Stimulated activated CD8-positive, alpha-beta memory T cell treated with anti-CD3 and anti-CD28 coated beads, Interleukin-12 subunit alpha, Interleukin-12 subunit beta, amount 100 ng/mL, for 1 hour (primary cell): ENCODE data around the gene KBTBD3.

Experiments
- DNase-seq: peaks from one replicate; pipeline ENCODE4 v3.0.0-alpha.2; 2020; ENCODE audit warnings: low read depth

Gene KBTBD3, protein sequence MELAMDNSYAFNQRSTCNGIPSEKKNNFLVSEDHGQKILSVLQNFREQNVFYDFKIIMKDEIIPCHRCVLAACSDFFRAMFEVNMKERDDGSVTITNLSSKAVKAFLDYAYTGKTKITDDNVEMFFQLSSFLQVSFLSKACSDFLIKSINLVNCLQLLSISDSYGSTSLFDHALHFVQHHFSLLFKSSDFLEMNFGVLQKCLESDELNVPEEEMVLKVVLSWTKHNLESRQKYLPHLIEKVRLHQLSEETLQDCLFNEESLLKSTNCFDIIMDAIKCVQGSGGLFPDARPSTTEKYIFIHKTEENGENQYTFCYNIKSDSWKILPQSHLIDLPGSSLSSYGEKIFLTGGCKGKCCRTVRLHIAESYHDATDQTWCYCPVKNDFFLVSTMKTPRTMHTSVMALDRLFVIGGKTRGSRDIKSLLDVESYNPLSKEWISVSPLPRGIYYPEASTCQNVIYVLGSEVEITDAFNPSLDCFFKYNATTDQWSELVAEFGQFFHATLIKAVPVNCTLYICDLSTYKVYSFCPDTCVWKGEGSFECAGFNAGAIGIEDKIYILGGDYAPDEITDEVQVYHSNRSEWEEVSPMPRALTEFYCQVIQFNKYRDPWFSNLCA

DNA sequence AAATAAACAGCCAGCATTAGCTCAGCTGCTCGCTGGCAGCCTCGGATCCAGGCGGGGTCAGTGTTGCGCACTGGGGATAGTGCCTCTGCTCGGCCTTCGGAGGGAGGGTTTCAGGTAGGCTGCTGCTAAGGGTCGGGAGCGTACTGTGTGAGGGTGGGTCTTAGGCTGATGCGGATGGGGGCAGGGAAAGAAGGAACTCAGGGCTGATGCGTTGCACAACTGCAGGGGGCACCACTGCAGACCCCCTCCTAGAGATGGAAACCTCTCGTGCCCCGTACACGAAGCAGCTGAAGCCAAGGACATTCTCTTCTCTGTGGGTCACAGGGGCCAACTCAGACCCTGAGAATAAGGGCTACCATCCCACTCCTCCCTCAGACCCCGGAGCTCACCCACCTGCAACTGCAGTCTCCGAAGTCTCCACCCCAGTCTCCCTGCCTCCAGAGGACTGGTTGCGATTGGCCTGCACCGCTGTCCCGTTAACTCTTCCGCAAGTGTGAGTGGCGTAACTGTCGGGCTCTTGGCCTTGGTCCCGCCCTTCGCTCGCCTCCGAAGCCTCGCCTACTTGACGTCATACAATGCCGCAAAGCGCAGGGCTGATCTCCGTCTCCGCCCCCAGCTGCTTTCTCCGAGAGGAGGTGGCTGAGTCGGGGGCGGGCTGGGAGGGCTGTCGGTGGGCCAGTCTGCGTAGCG is at the start of gene KBTBD3:
Gene KBTBD3 (minus strand): TSS at position 429 of the 690 bp plus-strand sequence. CDS start 18,250 bp downstream, outside the sequence.
- peak; percentile 97 for DNase-seq

DNA sequence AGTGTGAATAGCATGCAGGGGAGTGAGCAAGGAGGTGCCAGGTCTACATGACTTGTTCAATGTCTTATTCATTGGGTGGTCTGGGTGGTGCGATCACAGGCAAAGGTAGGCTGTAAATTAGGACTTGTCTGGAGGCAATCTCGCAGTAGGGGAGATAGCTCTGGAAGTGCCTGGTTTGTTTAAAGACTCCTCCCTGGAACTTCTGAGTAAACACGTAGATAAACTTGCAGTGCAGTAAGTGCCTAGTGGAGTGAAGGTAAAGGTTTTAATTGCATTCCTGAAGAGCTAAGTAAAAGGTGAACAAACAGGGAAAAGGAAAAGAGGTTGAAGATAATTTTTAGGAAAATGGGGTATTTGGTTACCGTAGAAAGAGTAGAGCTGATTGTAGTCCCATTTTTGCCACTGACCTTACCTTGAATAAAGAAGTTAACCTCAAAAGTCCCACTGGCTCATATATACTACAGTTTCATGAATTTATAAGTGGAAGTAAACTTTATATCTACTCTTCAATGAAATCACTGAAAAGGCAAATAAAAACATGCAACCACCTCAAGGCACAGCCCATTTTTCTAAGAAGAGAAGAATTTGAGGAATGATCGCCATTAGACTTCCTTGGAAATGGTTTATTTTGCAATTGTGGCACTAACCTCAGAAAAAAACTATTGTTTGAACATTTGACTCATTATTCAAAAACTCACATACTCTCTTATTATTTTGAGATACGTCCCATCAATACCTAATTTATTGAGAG is 44.6 kb upstream of the KBTBD3 start:
- no peak for DNase-seq

DNA sequence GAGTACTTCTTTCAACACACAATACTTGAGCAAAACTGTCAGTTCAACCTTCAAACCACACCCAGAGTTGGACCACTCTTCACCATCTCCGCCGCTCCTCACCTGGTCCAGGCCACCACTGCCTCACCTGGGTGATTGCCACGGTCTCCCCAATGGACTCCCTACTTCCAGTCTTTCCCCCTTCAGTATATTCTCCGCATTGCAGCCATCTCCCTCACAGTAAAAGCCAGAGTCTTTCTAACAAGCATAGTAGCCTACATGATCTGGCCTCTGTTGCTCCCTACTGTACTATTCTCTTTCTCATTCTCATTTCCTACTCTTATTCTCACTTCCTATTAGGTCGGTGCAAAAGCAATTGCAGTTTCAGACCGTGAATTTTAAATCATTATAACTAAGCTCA is 28.8 kb upstream of the KBTBD3 start:
- no peak for DNase-seq

DNA sequence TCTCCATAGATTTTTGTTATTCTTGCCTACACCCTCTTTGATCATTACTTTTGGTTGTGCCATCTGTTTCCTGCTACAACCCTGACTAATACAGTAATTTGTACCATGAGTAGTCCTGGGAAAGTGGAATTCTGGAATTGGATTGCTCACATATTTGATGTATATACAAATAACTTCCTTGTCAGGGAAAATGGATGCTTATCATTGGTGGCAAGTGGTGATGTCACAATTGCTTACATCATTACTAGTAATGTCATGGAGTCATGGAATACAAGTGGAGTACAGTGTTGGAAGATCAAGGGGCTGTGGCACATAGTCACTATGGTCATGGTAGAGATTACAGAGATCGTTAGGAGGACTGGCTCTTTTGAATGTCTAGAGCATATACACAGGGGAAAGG is 24.7 kb upstream of the KBTBD3 start:
- DNase-seq = no peak

DNA sequence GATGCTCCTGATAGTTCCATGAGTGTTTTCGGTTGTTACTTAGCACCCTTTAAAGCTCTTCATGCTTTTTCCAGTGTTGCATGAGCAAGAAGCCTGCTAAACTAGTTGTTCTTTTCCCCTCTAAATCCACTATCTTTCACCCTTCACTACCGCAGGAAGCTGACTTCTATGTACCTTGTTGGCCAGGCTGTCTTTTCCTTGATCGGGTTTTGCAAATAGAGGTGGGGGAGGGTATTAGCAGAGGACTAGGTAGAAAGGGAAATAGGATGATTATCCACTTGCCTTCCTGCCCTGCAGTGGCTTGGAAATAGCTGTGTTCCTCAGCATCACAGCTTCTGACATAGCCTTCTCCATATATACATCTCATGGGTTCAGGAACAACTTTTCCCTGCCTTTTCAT is 24.2 kb upstream of the KBTBD3 start:
- DNase-seq = no peak

DNA sequence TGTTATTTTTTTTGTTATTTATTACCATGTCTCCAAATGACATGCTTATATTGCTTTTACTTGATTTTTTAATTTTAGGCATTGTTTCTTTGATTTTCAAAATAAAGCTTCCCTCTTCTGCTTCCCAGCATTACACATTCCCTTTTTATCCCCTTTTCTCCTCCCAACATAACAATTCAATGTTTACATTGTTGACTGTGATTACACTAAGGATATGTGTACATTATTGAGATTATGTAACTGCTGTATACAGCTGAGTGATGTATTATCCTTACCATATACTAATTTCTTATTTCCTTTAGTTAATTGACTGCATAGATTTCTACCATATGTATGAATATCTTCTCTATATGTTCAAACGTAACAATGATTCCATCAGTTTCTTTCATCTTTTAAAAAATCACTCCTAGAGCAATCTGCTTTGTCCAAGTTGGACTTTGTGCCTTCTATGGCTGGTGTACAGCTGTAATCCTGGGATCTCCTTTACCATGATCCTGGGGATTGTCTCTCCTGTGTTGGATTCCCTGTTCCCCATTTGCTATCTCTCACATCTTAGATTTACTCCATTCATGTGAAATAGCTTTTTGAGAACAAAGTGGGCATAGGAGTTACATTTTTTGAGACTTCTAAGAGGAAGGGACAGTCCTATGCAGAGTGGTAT is 21.9 kb upstream of the KBTBD3 start:
- no peak for DNase-seq

DNA sequence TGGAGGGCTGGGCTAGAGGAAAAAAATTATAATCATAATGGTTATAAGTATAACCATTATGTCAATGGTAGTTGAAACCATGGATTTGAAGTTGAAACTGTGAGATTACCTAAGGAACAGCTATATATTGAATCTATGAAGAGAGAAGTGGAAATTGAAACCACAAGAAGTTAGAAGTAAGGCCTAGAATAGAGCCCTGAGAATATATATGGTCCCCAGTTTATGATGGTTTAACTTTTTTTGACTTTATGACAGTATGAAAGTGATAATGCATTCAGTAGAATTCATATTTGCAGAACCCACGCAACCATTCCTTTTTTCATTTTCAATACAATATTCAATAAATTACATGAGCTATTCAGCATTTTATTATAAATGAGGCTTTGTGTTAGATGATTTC is 15.3 kb upstream of the KBTBD3 start:
- DNase-seq = no peak

DNA sequence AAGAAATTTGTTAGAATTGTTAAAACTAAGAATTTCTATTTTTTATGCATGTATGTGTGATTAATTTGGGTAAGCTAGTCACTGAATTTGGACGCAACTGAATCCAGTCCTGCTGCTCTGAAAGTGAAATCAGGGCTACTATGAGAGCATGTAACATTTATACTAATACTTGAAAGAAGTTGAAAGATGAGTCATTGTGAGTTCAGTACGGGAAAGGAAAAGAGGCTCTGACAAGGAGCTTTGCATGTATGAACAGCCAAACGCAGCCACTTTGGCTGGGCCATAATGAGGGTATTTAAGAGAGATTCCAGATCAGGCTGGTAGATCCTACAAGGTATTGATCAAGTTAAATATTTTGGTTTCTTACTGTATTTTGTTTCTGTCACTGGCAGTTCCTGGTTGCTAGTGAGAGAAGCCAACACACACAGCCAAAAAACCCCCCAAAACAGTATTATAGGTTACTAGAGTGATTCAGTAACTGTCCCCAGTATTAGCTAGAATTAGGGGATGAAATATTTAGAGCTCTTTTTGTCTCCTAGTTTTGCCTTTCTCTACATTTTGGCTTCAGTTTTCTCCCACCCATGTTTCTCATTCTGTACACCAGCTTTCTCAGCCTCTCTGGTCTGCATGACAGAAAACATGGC is 14.5 kb upstream of the KBTBD3 start:
- DNase-seq = no peak

DNA sequence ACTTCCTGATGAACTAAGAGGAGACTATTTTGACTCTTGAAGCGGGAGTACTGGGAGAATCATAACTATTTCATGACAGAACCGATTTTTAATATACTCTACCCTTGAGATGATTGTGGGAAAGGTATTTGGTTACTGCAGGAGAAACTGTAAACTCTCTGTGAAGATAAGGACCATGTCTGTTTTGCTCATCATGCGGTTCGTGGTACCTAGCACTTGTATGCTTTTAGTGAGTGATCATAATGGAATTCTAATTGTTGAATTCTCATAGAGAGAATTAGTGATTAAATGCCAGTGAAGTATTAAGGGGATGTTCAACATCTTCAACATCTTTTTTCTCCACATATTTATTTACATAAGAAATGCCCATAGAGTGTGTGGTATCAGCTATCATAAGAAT is 11.7 kb upstream of the KBTBD3 start:
- no peak for DNase-seq

DNA sequence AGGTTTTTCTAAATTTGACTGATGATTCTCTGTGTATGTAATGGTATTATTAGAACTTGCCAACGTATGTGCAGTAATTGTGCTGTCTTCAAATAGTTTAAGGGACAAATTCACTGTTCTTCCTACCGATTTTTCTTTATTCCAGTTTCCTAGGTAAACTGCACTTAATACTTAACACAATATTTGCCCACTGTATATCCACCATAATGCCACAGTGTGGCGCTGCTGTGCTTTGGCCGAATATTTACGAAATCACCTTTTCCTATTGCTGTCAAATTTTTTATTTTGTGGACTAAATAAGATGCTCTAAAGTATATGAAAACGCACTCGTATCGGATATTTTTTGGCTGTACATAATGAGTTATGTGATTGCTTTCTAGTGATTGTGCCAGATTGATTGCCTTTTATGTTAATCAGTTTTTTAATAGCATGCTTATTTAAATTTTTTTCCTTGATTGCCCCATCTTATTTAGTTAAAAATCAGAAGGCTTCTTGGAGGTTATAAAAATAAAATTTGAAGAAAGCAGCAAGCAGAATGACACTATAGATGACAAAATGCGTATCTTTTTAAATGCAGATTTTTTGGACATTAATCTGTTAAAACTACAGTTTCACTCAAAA is 10.8 kb upstream of the KBTBD3 start:
- no peak for DNase-seq

DNA sequence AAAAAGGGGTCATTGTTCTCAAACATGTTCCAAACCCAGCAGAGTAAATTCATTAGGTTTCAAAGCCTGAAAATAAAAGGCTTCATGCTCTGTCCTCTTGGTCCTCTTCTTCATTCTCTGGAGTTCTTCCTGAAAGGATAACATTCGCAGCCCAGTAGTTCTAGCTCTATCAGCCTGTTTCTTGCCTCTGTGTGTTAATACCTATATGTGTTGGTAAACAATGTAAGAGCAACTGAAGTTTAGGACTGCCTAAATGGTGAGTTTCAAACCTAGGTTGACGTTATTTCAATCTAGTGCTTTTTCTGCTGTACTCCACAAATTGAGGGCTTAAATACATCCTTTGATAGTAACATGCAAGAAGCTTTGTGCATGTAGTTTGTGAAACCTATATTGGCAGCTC is 9.7 kb upstream of the KBTBD3 start:
- DNase-seq = no peak

DNA sequence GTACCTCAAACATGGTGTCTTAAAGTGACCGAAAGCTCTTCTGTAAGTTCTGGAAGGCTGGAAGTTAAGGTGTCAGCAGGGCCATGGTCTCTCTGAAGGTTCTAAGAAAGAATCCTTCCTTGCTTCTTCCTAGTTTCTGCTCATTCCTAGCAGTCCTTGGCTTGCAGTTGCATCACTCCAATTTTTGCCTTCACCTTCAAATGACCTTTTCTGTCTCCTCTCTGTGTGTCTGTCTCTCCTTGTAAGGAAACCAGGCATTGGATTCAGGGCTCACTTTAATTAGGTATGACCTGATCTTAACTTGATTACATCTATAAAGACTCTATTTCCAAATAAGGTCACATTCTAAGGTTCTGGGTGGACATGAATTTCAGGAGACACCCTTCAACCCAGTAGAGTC is 9.0 kb upstream of the KBTBD3 start:
- DNase-seq = no peak

DNA sequence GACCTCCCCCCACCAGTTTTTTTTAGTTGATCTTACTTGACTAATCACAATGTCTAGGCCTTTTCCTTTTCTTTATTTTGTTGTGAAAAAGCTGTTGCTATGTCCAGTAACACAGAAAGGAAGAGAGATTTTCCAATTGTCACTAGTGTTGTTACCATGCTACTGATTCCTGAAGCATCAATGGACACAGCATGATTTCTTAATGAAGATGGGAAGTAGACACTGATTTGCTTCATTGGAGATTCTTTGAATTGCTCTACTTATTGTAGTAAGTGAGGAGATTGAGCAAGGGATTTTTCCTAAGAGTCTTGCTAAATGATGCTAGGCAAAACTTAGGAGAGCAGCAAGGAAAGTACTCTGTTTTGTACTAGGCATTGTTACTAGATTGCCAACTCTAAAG is 4.9 kb upstream of the KBTBD3 start:
- no peak for DNase-seq

DNA sequence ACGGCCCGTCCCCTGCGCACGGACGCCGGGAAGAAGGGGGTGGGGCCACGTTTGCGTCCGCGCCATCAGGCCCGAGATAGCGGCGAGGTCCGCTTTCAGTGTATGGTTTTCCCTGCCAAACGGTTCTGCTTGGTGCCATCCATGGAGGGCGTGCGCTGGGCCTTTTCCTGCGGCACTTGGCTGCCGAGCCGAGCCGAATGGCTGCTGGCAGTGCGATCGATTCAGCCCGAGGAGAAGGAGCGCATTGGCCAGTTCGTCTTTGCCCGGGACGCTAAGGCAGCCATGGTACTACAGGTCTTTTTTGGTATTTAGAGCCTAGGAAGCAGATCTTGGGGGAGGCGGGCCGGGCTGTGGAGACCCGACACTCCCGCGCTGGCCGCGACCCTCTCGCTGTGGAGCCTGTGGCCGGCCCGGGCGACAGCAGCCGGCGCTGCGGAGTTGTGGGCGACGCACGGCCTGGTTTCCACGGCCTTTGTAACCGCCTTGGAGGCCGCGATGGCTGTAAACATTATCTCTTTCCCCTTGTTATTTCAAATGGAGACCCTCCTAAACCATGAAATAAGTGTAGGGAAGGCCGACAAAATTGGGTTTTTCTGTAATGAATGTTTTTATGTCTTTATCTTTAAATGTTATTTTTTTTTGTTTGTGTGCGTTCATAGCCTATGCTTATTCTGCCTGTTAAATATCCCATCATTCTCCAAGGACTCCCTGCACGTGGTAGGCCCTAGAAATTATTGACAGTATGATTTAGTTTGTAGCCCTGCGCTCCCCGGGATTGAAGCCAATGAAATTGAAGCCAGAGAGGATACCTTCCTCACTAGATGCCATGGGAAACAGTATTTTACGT is 685 bp upstream of the KBTBD3 start, which contains the start of gene AASDHPPT:
Gene AASDHPPT (plus strand): TSS at position 54 of the 847 bp plus-strand sequence. CDS start 49 bp downstream, at position 103.
- no peak for DNase-seq

DNA sequence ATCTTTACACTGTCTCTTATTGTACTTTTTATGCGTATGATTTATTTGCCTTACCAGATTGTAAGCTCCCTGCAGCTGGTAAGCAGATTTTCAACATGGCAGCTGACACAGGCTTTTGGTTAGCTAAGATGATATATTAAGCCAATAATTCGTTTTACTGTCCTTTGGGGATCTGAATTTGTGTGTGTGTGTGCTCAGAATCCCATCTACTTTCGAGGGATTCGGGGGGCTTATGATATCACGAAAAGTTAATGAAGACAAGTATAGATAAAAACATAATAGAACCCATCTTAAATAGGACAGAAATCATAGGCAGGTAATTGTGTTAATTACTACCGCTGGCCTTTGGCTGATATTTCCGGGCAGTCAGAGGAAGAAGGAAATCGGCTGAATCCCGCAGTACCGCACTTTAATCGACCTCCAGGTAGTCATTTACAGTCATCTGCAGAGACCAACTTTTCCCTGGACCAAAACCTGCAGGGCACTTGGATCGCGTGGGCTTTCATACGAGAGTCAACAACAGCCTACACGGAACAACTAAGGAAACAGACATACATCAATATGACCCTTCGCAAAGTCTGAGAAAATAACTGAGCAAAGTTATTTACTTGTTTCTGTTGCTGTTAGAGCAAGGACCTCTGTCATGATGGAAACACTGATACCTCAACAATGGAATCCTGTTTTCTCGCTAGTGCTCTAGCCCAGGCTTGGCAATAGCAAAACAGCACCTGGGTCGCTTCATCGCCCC is 802 bp downstream of the KBTBD3 start:
- no peak for DNase-seq

DNA sequence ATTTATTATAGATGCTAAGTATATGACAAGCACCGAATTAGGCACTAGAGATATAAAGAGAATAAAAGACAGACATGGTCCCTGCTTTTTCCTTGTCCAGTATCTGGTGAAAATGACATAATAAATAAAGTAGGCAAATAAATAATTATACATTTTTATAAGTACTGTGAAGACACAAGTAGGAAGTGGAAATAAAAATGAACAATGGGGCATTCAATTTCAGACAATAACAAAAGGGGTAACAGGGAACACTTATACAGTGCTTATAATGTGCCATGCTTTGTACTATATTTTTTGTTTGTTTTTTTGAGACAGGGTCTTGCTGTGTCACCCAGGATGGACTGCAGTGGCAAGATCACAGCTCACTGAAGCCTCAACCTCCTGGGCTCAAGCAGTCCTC is 4.3 kb downstream of the KBTBD3 start:
- DNase-seq = no peak

DNA sequence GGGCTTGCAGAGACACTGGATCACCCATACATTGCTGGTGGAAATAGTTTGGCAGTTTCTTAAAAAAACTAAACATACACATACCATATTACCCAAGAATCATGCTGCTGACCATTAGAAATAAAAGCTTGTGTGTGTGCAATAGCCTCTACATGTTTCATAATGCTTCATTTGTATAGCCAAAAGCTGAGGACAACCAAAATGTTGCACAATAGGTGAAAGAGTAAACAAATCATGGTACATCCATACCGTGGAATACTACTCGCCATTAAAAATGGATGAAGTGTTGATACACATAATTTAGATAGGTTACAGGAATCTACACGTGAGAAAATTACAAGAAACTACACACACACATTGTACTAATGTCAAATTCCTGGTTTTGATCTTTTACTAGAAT is 6.5 kb downstream of the KBTBD3 start:
- DNase-seq = no peak

DNA sequence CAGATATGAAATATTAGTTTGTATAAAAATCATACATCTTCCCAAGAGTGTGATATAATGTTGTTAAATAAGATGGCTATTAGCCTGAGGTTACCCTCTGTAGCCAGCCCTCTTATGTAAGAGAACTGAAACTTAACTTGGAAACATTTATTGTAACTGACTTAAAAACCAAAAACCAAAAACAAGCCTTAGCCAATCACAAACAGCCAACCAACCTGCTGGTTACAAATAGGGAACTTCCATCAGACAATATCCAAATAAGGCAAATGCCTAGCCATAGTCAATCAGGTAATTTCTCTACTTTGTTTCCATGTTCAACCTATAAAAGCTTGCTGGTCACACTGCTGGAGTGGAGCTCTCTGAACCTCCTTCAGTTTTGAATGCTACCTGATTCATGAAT is 14.1 kb downstream of the KBTBD3 start:
- no peak for DNase-seq
